Measurements from ENCODE around the gene MBIP.

The MBIP gene

DNA sequence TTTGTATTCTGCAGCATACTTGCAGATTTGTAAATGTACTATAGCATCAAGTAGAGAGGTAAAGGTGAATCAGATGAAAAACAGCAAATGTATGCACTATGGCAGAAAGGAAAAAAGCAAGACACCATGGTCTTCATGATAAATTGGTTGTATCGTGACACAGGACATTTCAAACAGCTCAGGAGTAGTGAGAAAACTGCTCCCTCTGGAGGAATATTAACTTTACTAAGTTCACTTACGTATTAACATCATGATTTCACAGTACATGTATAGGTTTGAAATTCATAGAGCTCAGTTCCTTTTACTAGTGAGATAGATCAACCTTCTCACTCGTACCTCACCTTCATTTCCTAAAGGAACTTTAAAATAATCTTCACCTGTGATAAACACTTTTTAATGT, 6.5 kb downstream of the MBIP start:
- no peak overlapping the region for H3K27ac ChIP-seq (ENCODE audit: low read depth, low read length)
- peaks cover 50% of the 10 kb centered on the region for H3K79me2 ChIP-seq (ENCODE audit: control insufficient read depth, insufficient read depth, low read length, unreplicated experiment)
- peaks cover 22% of the 10 kb centered on the region for H3K36me3 ChIP-seq (ENCODE audit: insufficient read depth, low read length)
- no peak overlapping the region for H2AFZ ChIP-seq (ENCODE audit: low read length, unreplicated experiment)
- no peaks in the 10 kb centered on the region for H3K27me3 ChIP-seq (ENCODE audit: insufficient read depth, low read length)
- no peak overlapping the region for H3K4me3 ChIP-seq (ENCODE audit: low read depth, low read length)
- H3K4me1 ChIP-seq (ENCODE audit: control insufficient read depth, insufficient read depth, low read length, unreplicated experiment), result peaks cover 24% of the 10 kb centered on the region

DNA sequence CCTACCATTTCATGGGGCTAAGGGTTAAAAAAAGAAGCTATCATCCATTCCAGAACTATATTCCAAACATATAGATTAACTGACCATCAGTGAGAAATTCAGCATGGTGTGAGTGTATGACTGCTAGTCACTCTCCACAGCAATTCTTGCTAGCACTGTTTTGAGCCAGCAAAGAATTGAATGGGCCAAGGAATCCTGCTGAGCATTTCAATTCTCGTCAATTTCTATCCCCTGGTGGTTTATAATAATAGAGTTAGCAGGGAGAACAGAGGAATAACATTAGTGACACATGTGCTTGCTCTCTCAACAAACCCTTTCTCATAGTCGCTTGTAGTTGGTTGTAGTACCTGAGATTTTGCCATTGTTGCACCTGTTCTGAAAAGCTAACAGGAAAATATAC, 7.2 kb downstream of the MBIP start:
- no peak overlapping the region for H3K4me3 ChIP-seq (ENCODE audit: low read depth, low read length)
- peaks cover 19% of the 10 kb centered on the region for H3K4me1 ChIP-seq (ENCODE audit: control insufficient read depth, insufficient read depth, low read length, unreplicated experiment)
- H2AFZ ChIP-seq (ENCODE audit: low read length, unreplicated experiment), result no peak overlapping the region
- no peaks in the 10 kb centered on the region for H3K27me3 ChIP-seq (ENCODE audit: insufficient read depth, low read length)
- no peak overlapping the region for H3K27ac ChIP-seq (ENCODE audit: low read depth, low read length)
- H3K36me3 ChIP-seq (ENCODE audit: insufficient read depth, low read length), result peaks cover 22% of the 10 kb centered on the region
- peaks cover 44% of the 10 kb centered on the region for H3K79me2 ChIP-seq (ENCODE audit: control insufficient read depth, insufficient read depth, low read length, unreplicated experiment)

DNA sequence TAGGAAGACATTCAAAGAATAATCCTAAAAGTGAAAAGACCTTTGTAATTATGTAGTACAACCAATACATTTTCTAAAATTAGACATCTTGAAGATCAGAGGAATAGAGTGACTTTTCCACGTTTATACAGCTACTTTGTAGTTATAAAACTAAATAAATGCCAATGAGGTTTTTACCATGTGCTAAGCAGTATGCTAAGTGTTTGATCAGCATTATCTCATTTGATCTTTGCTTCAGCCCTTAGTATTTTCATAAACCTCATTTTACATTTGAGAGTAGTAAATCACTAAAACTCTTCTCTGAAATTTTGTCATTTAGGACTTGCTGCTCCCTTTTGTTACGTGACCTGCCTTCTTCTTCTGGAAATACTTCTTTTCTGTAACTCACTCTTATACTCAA, 13.6 kb downstream of the MBIP start:
- no peak overlapping the region for H3K27ac ChIP-seq (ENCODE audit: low read depth, low read length)
- peaks cover 2% of the 10 kb centered on the region for H3K79me2 ChIP-seq (ENCODE audit: control insufficient read depth, insufficient read depth, low read length, unreplicated experiment)
- peaks cover 47% of the 10 kb centered on the region for H3K36me3 ChIP-seq (ENCODE audit: insufficient read depth, low read length)
- H3K27me3 ChIP-seq (ENCODE audit: insufficient read depth, low read length), result no peaks in the 10 kb centered on the region
- H3K4me1 ChIP-seq (ENCODE audit: control insufficient read depth, insufficient read depth, low read length, unreplicated experiment), result no peaks in the 10 kb centered on the region
- no peak overlapping the region for H2AFZ ChIP-seq (ENCODE audit: low read length, unreplicated experiment)
- H3K4me3 ChIP-seq (ENCODE audit: low read depth, low read length), result no peak overlapping the region

DNA sequence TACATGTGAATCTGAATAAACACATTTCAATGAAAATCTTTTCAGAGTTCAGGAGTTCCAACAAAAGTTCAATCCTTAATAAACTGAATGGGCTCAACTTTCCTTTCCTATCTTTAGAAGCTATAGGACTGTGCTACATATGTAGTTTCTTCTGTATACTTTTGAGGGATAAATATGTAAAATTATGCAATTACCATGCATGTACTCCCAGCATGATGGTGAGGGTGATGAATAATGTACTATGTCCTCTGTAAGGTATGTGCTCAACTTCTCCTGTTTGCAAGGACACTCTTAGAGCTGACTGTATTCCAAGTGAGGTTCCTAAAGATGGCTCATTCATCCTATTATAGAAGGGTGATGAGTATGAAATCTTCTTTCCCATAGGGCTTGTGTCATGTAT, 15.5 kb downstream of the MBIP start:
- H3K4me1 ChIP-seq (ENCODE audit: control insufficient read depth, insufficient read depth, low read length, unreplicated experiment), result peaks cover 16% of the 10 kb centered on the region
- H2AFZ ChIP-seq (ENCODE audit: low read length, unreplicated experiment), result no peak overlapping the region
- no peak overlapping the region for H3K4me3 ChIP-seq (ENCODE audit: low read depth, low read length)
- H3K79me2 ChIP-seq (ENCODE audit: control insufficient read depth, insufficient read depth, low read length, unreplicated experiment), result no peaks in the 10 kb centered on the region
- no peak overlapping the region for H3K27ac ChIP-seq (ENCODE audit: low read depth, low read length)
- peaks cover 30% of the 10 kb centered on the region for H3K36me3 ChIP-seq (ENCODE audit: insufficient read depth, low read length)
- H3K27me3 ChIP-seq (ENCODE audit: insufficient read depth, low read length), result no peaks in the 10 kb centered on the region

DNA sequence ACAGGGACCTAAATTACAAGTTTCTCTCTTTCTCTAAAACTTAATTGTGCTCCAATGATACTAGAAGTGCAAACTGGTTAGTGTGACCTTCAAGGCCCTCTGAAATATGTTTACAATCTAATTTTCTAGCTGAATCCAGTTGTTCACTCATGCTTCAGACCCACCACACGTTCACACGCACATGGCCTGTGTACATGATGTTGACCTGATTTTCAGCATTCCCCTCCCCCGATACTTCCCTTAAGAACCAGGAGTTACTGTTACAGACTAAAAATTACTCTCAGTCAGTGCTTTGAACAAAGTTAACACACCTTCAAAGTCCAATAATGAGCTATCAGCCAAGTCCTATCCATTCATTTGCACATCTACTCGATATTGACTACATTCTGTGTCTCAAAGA, 16.5 kb downstream of the MBIP start:
- Histone ChIP-seq H3K4me1 (ENCODE audit: control insufficient read depth, insufficient read depth, low read length, unreplicated experiment) (peaks cover 16% of the 10 kb centered on the region), H3K27me3 (ENCODE audit: insufficient read depth, low read length) (no peaks in the 10 kb centered on the region), H3K79me2 (ENCODE audit: control insufficient read depth, insufficient read depth, low read length, unreplicated experiment) (no peaks in the 10 kb centered on the region)

DNA sequence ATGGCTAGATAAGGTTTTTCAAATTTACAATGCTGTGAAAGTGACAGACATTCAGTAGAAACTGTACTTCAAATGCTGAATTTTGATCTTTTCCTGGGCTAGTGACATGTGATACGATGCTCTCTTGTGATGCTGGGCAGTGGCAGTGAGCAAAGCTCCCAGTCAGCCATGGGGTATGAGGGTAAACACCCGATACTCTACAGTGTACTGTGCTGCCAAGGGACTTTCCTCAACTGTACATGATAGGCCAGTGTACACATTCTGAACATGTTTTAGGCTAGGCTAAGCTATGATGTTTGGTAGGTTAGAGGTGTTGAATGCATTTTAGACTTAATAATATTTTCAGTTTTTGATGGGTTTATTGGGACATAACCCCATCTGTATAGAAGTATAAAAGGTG, 17.6 kb downstream of the MBIP start:
- Histone ChIP-seq H3K27me3 (ENCODE audit: insufficient read depth, low read length) (no peaks in the 10 kb centered on the region), H3K36me3 (ENCODE audit: insufficient read depth, low read length) (peaks cover 39% of the 10 kb centered on the region), H2AFZ (ENCODE audit: low read length, unreplicated experiment) (no peak overlapping the region), H3K4me1 (ENCODE audit: control insufficient read depth, insufficient read depth, low read length, unreplicated experiment) (peaks cover 16% of the 10 kb centered on the region), H3K79me2 (ENCODE audit: control insufficient read depth, insufficient read depth, low read length, unreplicated experiment) (no peaks in the 10 kb centered on the region), H3K27ac (ENCODE audit: low read depth, low read length) (no peak overlapping the region), H3K4me3 (ENCODE audit: low read depth, low read length) (no peak overlapping the region)

More for the DNA sequence above, 16.5 kb downstream of the MBIP start:
- Histone ChIP-seq H3K27ac (ENCODE audit: low read depth, low read length) (no peak overlapping the region), H2AFZ (ENCODE audit: low read length, unreplicated experiment) (no peak overlapping the region), H3K4me3 (ENCODE audit: low read depth, low read length) (no peak overlapping the region), H3K36me3 (ENCODE audit: insufficient read depth, low read length) (peaks cover 28% of the 10 kb centered on the region)

DNA sequence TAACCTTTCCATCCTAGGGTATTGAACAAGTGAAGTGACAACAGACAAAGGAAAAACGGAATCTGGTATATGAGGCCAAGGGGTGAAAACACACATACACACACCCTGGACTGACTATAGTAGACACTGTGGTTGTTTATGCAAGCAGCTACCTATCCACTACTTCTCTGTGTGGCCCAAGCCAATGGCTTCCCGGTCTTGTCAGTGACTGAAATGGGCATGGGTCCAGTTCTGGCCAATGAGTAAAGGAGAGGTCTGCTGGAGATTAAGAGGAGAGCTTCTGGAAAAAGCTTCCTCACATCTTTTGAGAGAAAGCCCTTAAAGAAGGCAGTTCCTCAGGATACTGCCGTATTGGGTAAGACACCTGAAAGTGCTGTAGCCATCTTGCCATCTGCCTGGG, 19.3 kb downstream of the MBIP start:
- peaks cover 40% of the 10 kb centered on the region for H3K36me3 ChIP-seq (ENCODE audit: insufficient read depth, low read length)
- H3K27ac ChIP-seq (ENCODE audit: low read depth, low read length), result no peak overlapping the region
- no peaks in the 10 kb centered on the region for H3K79me2 ChIP-seq (ENCODE audit: control insufficient read depth, insufficient read depth, low read length, unreplicated experiment)
- no peak overlapping the region for H3K4me3 ChIP-seq (ENCODE audit: low read depth, low read length)
- no peaks in the 10 kb centered on the region for H3K27me3 ChIP-seq (ENCODE audit: insufficient read depth, low read length)
- H2AFZ ChIP-seq (ENCODE audit: low read length, unreplicated experiment), result no peak overlapping the region
- peaks cover 16% of the 10 kb centered on the region for H3K4me1 ChIP-seq (ENCODE audit: control insufficient read depth, insufficient read depth, low read length, unreplicated experiment)

DNA sequence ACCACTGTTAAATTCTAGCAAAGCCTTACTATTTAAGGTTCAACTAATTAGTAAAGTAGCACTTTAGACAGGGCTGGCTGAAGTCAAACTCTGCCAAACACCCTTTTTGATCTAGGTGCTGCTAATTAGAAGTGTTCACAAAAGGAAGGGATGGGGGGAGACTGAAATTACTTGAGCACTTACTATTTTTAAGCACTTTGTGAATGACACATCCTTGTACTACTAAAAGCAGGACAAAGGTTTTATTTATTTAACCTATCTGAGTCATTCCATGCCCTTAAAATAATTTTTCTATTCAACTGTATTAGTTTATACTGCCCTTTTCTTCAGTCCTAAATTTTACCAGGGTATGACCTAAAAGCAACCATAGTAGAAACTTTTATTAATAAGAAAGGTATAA, 20.1 kb downstream of the MBIP start:
- no peak overlapping the region for H2AFZ ChIP-seq (ENCODE audit: low read length, unreplicated experiment)
- no peak overlapping the region for H3K4me3 ChIP-seq (ENCODE audit: low read depth, low read length)
- peaks cover 16% of the 10 kb centered on the region for H3K4me1 ChIP-seq (ENCODE audit: control insufficient read depth, insufficient read depth, low read length, unreplicated experiment)
- no peaks in the 10 kb centered on the region for H3K27me3 ChIP-seq (ENCODE audit: insufficient read depth, low read length)
- peaks cover 40% of the 10 kb centered on the region for H3K36me3 ChIP-seq (ENCODE audit: insufficient read depth, low read length)
- no peak overlapping the region for H3K27ac ChIP-seq (ENCODE audit: low read depth, low read length)
- no peaks in the 10 kb centered on the region for H3K79me2 ChIP-seq (ENCODE audit: control insufficient read depth, insufficient read depth, low read length, unreplicated experiment)

DNA sequence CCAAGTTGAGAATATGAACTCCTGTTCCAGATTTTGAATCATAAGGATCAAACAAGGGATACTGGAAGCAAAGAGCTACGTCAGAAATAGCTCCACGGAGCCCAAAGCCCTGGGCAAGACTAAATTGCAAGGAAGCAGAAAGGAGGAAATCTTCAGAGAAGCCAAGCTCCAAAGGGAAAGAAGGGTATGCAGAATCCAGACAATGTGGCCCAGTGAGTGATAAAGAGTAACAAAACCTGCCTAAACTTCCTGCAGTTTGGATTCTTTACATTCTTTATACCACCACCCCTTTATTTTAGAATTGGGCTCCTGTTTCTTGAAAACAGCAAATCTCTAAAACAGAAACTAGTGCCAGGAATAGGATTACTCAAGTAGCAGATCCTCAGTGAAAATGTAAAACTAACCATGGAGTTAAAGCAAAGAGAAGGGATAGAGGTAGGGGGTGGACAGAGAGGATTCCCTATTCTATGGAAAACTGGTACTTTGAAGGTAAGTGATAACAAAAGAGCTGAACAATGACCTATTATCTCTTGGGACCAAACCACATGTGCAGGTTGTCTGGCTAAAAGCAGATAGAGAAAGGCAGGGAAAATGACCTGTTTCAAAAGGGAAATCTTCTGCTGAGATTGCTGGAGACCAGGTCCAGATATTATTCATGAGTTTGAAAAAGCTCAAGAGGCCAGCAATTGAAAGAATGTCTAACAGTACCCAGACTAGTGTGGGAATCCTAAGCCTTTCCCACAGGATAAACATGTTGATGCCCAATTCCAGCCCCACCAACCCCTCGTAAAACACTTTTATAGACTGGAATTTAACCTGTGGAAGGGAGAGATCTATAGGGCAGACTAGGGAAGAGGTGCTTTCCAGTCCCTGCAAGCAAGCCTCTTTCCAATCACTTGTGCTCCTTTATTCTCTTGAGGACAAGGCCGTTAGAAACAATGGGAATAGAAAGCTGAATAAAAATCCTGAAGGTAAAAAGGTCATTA, 24.5 kb downstream of the MBIP start:
- Histone ChIP-seq H3K36me3 (ENCODE audit: insufficient read depth, low read length) (peaks cover 25% of the 10 kb centered on the region), H3K27ac (ENCODE audit: low read depth, low read length) (no peak overlapping the region), H3K4me3 (ENCODE audit: low read depth, low read length) (no peak overlapping the region), H3K27me3 (ENCODE audit: insufficient read depth, low read length) (no peaks in the 10 kb centered on the region), H3K4me1 (ENCODE audit: control insufficient read depth, insufficient read depth, low read length, unreplicated experiment) (peaks cover 7% of the 10 kb centered on the region), H2AFZ (ENCODE audit: low read length, unreplicated experiment) (no peak overlapping the region), H3K79me2 (ENCODE audit: control insufficient read depth, insufficient read depth, low read length, unreplicated experiment) (no peaks in the 10 kb centered on the region)

DNA sequence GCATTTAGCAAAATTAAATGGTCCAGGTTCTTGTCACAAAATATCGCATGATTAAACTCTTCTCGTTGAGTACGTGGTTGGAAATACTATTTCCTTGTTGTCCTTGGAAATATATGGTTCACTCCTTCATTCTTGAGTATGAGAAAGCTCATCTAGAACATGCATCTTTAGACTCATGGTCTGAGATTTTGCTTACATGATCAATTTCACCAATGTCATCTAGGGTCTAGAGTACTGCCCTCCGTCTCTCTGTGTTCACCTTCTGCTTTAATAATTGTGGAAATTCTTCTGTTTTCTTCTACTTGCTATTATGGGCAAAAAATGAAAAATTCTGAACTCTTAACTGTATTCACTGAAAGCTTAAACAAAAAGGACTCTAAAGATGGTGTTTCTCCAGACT, 25.9 kb downstream of the MBIP start:
- Histone ChIP-seq H3K36me3 (ENCODE audit: insufficient read depth, low read length) (peaks cover 25% of the 10 kb centered on the region), H3K27me3 (ENCODE audit: insufficient read depth, low read length) (no peaks in the 10 kb centered on the region), H3K79me2 (ENCODE audit: control insufficient read depth, insufficient read depth, low read length, unreplicated experiment) (no peaks in the 10 kb centered on the region), H3K4me3 (ENCODE audit: low read depth, low read length) (no peak overlapping the region), H3K27ac (ENCODE audit: low read depth, low read length) (no peak overlapping the region), H3K4me1 (ENCODE audit: control insufficient read depth, insufficient read depth, low read length, unreplicated experiment) (no peaks in the 10 kb centered on the region), H2AFZ (ENCODE audit: low read length, unreplicated experiment) (no peak overlapping the region)

DNA sequence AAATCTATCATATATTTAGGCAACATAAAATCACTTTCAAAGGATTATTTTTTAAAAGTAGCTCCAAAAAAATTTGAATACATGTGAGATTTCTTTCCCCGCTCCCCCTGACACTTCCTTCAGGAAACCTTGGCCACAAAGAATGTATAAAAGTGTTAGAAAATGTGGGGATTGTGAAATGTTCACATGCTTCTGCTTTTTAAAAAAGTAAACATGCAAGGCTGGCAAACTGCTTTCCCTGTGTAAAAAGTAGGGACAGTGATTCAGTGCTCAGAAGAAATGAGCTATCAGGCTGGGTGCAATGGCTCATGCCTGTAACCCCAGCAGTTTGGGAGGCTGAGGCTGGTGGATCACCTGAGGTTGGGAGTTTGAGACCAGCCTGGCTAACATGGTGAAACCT, 26.6 kb downstream of the MBIP start:
- H3K36me3 ChIP-seq (ENCODE audit: insufficient read depth, low read length), result peaks cover 21% of the 10 kb centered on the region
- H2AFZ ChIP-seq (ENCODE audit: low read length, unreplicated experiment), result no peak overlapping the region
- no peaks in the 10 kb centered on the region for H3K27me3 ChIP-seq (ENCODE audit: insufficient read depth, low read length)
- H3K79me2 ChIP-seq (ENCODE audit: control insufficient read depth, insufficient read depth, low read length, unreplicated experiment), result no peaks in the 10 kb centered on the region
- no peak overlapping the region for H3K27ac ChIP-seq (ENCODE audit: low read depth, low read length)
- no peaks in the 10 kb centered on the region for H3K4me1 ChIP-seq (ENCODE audit: control insufficient read depth, insufficient read depth, low read length, unreplicated experiment)
- no peak overlapping the region for H3K4me3 ChIP-seq (ENCODE audit: low read depth, low read length)
